8988T (cell line): ENCODE results near the gene P2RX2.

Source experiments
- DNase-seq: peaks from one replicate; pipeline ENCODE4 v3.0.0; 2011

Gene P2RX2

DNA sequence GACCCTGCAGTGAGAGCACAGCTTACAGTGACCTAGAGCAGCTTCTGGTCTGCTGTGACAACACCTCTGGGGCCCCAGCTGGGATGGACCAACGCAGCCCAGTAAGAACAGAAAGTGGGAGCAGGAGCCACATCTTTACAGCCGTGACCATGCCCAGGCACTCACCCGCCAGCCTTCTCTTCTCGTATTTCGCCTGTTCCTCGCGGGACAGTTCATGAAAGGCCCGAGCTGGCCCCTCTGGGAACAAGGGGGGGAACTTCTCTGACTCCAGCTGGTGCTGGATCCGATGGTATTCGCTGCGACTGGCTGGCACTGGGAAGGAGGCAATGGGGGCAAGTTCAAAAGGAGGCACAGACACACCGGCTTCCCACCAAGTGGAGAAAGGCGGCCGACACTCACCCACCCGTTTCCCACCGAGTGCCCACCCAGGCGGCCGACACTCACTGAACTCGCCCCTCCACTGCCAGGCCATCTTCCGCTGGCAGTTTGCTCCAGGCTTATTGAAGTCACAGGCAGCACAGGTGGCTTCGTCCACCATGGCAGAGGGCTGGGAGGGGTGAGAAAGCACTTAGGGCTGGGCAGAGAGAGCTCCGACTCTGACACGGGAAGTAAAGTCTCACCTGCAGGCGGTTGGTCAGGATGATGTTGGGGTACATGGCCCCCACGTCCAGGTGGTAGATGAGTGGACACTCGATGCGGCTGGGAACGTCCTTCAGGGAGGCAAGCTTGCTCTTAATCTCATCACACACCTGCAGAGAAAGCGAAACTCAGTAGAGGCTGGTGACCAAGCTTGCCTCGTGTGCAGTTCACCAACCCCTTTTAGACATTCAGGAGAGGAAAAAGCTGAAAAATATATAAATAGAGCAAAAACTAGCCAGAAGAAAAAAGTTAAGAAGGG is 49.9 kb downstream of the P2RX2 start:
- no peak for DNase-seq

DNA sequence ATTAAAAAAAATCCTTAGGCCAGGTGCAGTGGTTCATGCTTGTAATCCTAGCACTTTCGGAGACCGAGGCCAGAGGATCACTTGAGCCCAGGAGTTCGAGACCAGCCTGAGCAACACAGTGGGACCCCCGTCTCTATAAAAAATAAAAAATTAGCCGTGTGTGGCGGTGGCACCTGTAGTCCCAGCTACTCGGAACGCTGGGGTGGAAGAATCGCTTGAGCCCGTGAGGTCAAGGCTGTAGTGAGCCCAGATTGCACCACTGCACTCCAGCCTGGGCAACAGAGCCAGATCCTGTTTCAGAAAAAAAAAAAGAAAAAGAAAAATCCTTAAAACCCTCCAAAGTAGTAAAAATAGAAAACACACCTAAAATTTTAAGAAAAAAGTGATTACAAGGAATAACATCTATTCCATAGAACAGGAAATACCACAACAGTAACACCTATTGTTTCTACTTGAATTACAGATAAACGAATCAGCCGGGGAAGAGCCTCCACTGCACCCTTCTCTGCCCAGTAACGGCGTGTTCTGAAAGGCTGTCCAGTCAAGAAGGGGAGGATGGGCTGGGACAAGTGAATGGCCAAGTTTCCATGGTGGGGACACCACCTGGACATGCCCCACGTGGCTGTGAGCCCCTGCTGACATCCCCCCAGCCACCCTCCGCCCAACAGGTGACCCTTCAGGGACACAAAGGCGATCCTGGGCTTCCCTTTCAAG is 50.7 kb downstream of the P2RX2 start:
- DNase-seq, result no peak
